ENCODE measurements around the gene CEACAM7. TPM values are rescaled to one million over a fixed set of nuclear protein-coding genes. Genes with fewer than 3 reads are reported as not detected.

The CEACAM7 gene
- not detected for total RNA-seq

- DNase-seq (ENCODE audit: low spot score): no peak
- peaks cover 6% of the 10 kb centered on the region for H3K9me3 ChIP-seq
- H3K27ac ChIP-seq: no peak within 1 kb of the TSS
- H3K36me3 ChIP-seq: no peaks in the 10 kb centered on the region
- ATAC-seq (ENCODE audit: insufficient number of reproducible peaks, low FRiP score, low read depth): no peak
- TF ChIP-seq CTCF (IDR thresholded peaks at IDR 0.05): no peak
- H3K4me1 ChIP-seq (ENCODE audit: control insufficient read depth in 1 of 2, low read depth in 2 of 2): no peaks in the 10 kb centered on the region
- no peaks in the 10 kb centered on the region for H3K27me3 ChIP-seq (replicated peaks; ENCODE audit: insufficient read depth)
- H3K4me3 ChIP-seq: no peak within 1 kb of the TSS
Observed at GRCh38 chr19:41688098-41688497, at the start of gene CEACAM7. Gene CEACAM7 (minus strand): TSS chr19:41688270. CDS start chr19:41688165, 105 bp downstream.

GRCh38 chr19:41735071-41735600, 47.1 kb upstream of the CEACAM7 start:
- no peak for TF ChIP-seq CTCF (IDR thresholded peaks at IDR 0.05)
- no peaks in the 10 kb centered on the region for H3K36me3 ChIP-seq
- H3K4me1 ChIP-seq (ENCODE audit: control insufficient read depth in 1 of 2, low read depth in 2 of 2): no peaks in the 10 kb centered on the region
- no peaks in the 10 kb centered on the region for H3K27me3 ChIP-seq (replicated peaks; ENCODE audit: insufficient read depth)
- DNase-seq (ENCODE audit: low spot score) (no peak), ATAC-seq (ENCODE audit: insufficient number of reproducible peaks, low FRiP score, low read depth) (no peak)
- H3K9me3 ChIP-seq: no peaks in the 10 kb centered on the region
- no peak overlapping the region for H3K4me3 ChIP-seq
- no peak overlapping the region for H3K27ac ChIP-seq

DNA sequence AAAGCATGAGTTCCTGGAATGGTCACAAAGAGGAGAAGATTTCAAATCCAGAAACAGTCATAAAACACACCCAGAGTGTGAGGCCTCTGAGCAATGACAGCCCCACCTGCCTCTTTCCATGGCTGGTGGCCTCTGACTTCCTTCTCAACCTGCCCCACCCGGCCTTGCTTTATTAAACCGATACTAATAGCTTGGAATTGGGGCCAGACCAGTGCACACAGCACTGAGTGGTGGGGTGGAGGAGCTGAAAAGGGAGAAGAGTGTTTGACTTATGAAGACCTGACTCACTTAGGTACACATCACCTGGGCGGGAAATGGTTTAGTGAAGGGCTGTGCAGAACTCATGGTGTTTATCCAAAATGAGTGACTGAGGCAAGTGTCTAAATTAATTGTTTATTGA, 46.5 kb upstream of the CEACAM7 start:
- H3K27me3 ChIP-seq (replicated peaks; ENCODE audit: insufficient read depth): no peaks in the 10 kb centered on the region
- no peak overlapping the region for H3K4me3 ChIP-seq
- no peaks in the 10 kb centered on the region for H3K4me1 ChIP-seq (ENCODE audit: control insufficient read depth in 1 of 2, low read depth in 2 of 2)
- TF ChIP-seq CTCF (IDR thresholded peaks at IDR 0.05): no peak
- H3K9me3 ChIP-seq: no peaks in the 10 kb centered on the region
- no peak overlapping the region for H3K27ac ChIP-seq
- no peaks in the 10 kb centered on the region for H3K36me3 ChIP-seq
- ATAC-seq (ENCODE audit: insufficient number of reproducible peaks, low FRiP score, low read depth) (no peak), DNase-seq (ENCODE audit: low spot score) (no peak)

DNA sequence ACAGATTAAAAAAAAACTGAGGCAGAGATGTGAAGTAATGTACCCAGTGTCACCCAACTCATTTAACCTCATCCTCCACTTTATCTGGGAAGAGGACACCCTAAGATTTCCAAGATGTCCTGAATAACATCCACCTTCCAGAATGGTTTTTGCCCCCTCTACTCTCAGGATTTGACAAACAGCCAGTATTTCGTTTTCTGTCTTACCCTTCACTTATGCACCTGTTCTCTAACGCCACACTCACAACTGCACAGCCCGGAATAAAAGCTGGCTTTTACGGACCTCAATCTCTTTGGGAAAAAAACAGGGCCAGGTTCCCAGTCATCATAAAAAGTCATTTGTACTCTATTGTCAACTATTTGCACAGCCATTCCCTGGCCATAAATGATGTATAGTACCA, 46.1 kb upstream of the CEACAM7 start:
- Histone ChIP-seq H3K9me3 (no peaks in the 10 kb centered on the region), H3K27me3 (replicated peaks; ENCODE audit: insufficient read depth) (no peaks in the 10 kb centered on the region), H3K4me3 (no peak overlapping the region), H3K27ac (no peak overlapping the region), H3K4me1 (ENCODE audit: control insufficient read depth in 1 of 2, low read depth in 2 of 2) (no peaks in the 10 kb centered on the region), H3K36me3 (no peaks in the 10 kb centered on the region)
- no peak for TF ChIP-seq CTCF (IDR thresholded peaks at IDR 0.05)
- ATAC-seq (ENCODE audit: insufficient number of reproducible peaks, low FRiP score, low read depth): no peak
- no peak for DNase-seq (ENCODE audit: low spot score)

GRCh38 chr19:41726493-41726892, 38.4 kb upstream of the CEACAM7 start:
- TF ChIP-seq CTCF (IDR thresholded peaks at IDR 0.05): no peak
- ATAC-seq (ENCODE audit: insufficient number of reproducible peaks, low FRiP score, low read depth) (no peak), DNase-seq (ENCODE audit: low spot score) (no peak)
- no peaks in the 10 kb centered on the region for H3K36me3 ChIP-seq
- no peaks in the 10 kb centered on the region for H3K27me3 ChIP-seq (replicated peaks; ENCODE audit: insufficient read depth)
- H3K4me1 ChIP-seq (ENCODE audit: control insufficient read depth in 1 of 2, low read depth in 2 of 2): no peaks in the 10 kb centered on the region
- no peaks in the 10 kb centered on the region for H3K9me3 ChIP-seq
- H3K4me3 ChIP-seq: no peak overlapping the region
- no peak overlapping the region for H3K27ac ChIP-seq
